H9 (cell line): ENCODE results near the gene STON2. TPM values are rescaled to one million over a fixed set of nuclear protein-coding genes. Genes with fewer than 3 reads are reported as not detected.

ENCODE experiments used
- DNase-seq: peaks from one replicate; pipeline ENCODE4 v3.0.0-alpha.2; 2017
- H2AFZ ChIP-seq: one replicate; pipeline ENCODE4 v1.6.1; 2013; ENCODE audit warnings: mild to moderate bottlenecking, low read length, control low read depth, moderate library complexity
- H2AK5ac ChIP-seq: 2 replicates; pipeline ENCODE4 v1.6.1; 2013; ENCODE audit warnings: low read length, control low read depth, mixed read lengths; ENCODE audit not compliant: insufficient read length
- H2BK120ac ChIP-seq: one replicate; pipeline ENCODE4 v1.6.1; 2013; ENCODE audit warnings: low read depth, mild to moderate bottlenecking, low read length, control low read depth, inconsistent platforms; ENCODE audit not compliant: poor library complexity, severe bottlenecking
- H2BK12ac ChIP-seq: 2 replicates; pipeline ENCODE4 v1.6.1; 2013; ENCODE audit warnings: low read length, control low read depth, mixed read lengths, low read depth; ENCODE audit not compliant: insufficient read length
- H2BK15ac ChIP-seq: 2 replicates; pipeline ENCODE4 v1.6.1; 2013; ENCODE audit warnings: low read depth, low read length, control low read depth
- H2BK20ac ChIP-seq: one replicate; pipeline ENCODE4 v1.6.1; 2013; ENCODE audit warnings: low read depth, mild to moderate bottlenecking, low read length, control low read depth, inconsistent platforms; ENCODE audit not compliant: poor library complexity, severe bottlenecking
- H2BK5ac ChIP-seq: 2 replicates; pipeline ENCODE4 v1.6.1; 2013; ENCODE audit warnings: low read length, control low read depth, mixed read lengths; ENCODE audit not compliant: insufficient read length
- H3K14ac ChIP-seq: 2 replicates; pipeline ENCODE4 v1.6.1; 2013; ENCODE audit warnings: low read length, control low read depth; ENCODE audit not compliant: insufficient read depth
- H3K18ac ChIP-seq: 2 replicates; pipeline ENCODE4 v1.6.1; 2013; ENCODE audit warnings: low read depth, mild to moderate bottlenecking, mixed read lengths, low read length, control low read depth; ENCODE audit not compliant: insufficient read length
- H3K23ac ChIP-seq: 2 replicates; pipeline ENCODE4 v1.6.1; 2013; ENCODE audit warnings: low read length, control low read depth, mixed read lengths, low read depth; ENCODE audit not compliant: insufficient read length
- H3K23me2 ChIP-seq: 2 replicates; pipeline ENCODE4 v1.6.1; 2013; ENCODE audit warnings: low read depth, mild to moderate bottlenecking, mixed read lengths, low read length, control low read depth; ENCODE audit not compliant: insufficient read length, poor library complexity, severe bottlenecking
- H3K27ac ChIP-seq: 2 replicates; pipeline ENCODE4 v1.5.1; 2013; ENCODE audit warnings: low read length, control low read depth, mixed read lengths, low read depth; ENCODE audit not compliant: insufficient read length
- H3K27me3 ChIP-seq: 2 replicates; pipeline ENCODE4 v1.6.1; 2013; ENCODE audit warnings: low read length, control low read depth, inconsistent platforms; ENCODE audit not compliant: insufficient read depth
- H3K4ac ChIP-seq: 2 replicates; pipeline ENCODE4 v1.6.1; 2013; ENCODE audit warnings: low read depth, mild to moderate bottlenecking, control low read depth, inconsistent platforms, low read length, moderate library complexity
- H3K4me1 ChIP-seq: 2 replicates; pipeline ENCODE4 v1.6.1; 2013; ENCODE audit warnings: low read length, control low read depth, inconsistent platforms; ENCODE audit not compliant: insufficient read depth
- H3K4me2 ChIP-seq: 2 replicates; pipeline ENCODE4 v1.6.1; 2013; ENCODE audit warnings: low read length, control low read depth, mixed read lengths; ENCODE audit not compliant: insufficient read length, insufficient read depth
- H3K56ac ChIP-seq: 2 replicates; pipeline ENCODE4 v1.6.1; 2013; ENCODE audit warnings: low read depth, mild to moderate bottlenecking, mixed read lengths, low read length, control low read depth; ENCODE audit not compliant: insufficient read length
- H3K79me1 ChIP-seq: 2 replicates; pipeline ENCODE4 v1.6.1; 2013; ENCODE audit warnings: low read depth, mild to moderate bottlenecking, moderate library complexity, low read length, control low read depth, inconsistent platforms; ENCODE audit not compliant: insufficient read depth, poor library complexity, severe bottlenecking
- H3K79me2 ChIP-seq: 2 replicates; pipeline ENCODE4 v1.6.1; 2013; ENCODE audit warnings: low read length, control low read depth, inconsistent platforms; ENCODE audit not compliant: insufficient read depth
- H3K9ac ChIP-seq: 2 replicates; pipeline ENCODE4 v1.6.1; 2013; ENCODE audit warnings: low read length, control low read depth, mixed read lengths; ENCODE audit not compliant: insufficient read length; ENCODE audit errors: extremely low read depth
- H3K9me3 ChIP-seq: one replicate; pipeline ENCODE4 v1.6.1; 2013; ENCODE audit warnings: low read depth, low read length, inconsistent platforms; ENCODE audit not compliant: control insufficient read depth
- H3T11ph ChIP-seq: one replicate; pipeline ENCODE4 v1.6.1; 2013; ENCODE audit warnings: mild to moderate bottlenecking, low read length, control low read depth, inconsistent platforms
- H4K20me1 ChIP-seq: one replicate; pipeline ENCODE4 v1.6.1; 2013; ENCODE audit not compliant: control insufficient read depth, insufficient read length, insufficient read depth
- H4K5ac ChIP-seq: 2 replicates; pipeline ENCODE4 v1.6.1; 2013; ENCODE audit warnings: low read depth, mild to moderate bottlenecking, mixed read lengths, low read length, control low read depth; ENCODE audit not compliant: insufficient read length
- H4K8ac ChIP-seq: replicated peaks from 2 replicates; pipeline ENCODE4 v1.6.1; 2013; ENCODE audit warnings: low read length, control low read depth, mixed read lengths, low read depth; ENCODE audit not compliant: insufficient read length
- H4K91ac ChIP-seq: 2 replicates; pipeline ENCODE4 v1.6.1; 2013; ENCODE audit warnings: low read depth, mild to moderate bottlenecking, moderate library complexity, mixed read lengths, low read length, control low read depth; ENCODE audit not compliant: insufficient read length
- H3K27ac Mint-ChIP-seq, 3 experiments: 2 replicates in 2 of 3; 3 replicates in 1 of 3; pipeline ENCODE4 v1.8.0; 2020 to 2021; ENCODE audit warnings: mixed read lengths in 3 of 3, mild to moderate bottlenecking in 1 of 3, moderate library complexity in 1 of 3
- H3K27me3 Mint-ChIP-seq: 2 replicates; pipeline ENCODE4 v1.8.0; 2021; ENCODE audit warnings: low read depth, mild to moderate bottlenecking, moderate library complexity, mixed read lengths
- H3K36me3 Mint-ChIP-seq, 3 experiments: 2 replicates in 2 of 3; 3 replicates in 1 of 3; pipeline ENCODE4 v1.8.0; 2020 to 2021; ENCODE audit warnings: low read depth in 3 of 3, mixed read lengths in 3 of 3; ENCODE audit not compliant: insufficient read depth in 1 of 3
- H3K4me1 Mint-ChIP-seq, 2 experiments: 2 replicates each; pipeline ENCODE4 v1.8.0; 2020; ENCODE audit warnings: mixed read lengths in 2 of 2
- H3K4me3 Mint-ChIP-seq, 2 experiments: 2 replicates in 1 of 2; 3 replicates in 1 of 2; pipeline ENCODE4 v1.8.0; 2020 to 2021; ENCODE audit warnings: mild to moderate bottlenecking in 2 of 2, mixed read lengths in 2 of 2, moderate library complexity in 1 of 2
- H3K9me3 Mint-ChIP-seq, 2 experiments: 2 replicates in 1 of 2; 3 replicates in 1 of 2; pipeline ENCODE4 v1.8.0; 2020; ENCODE audit warnings: mild to moderate bottlenecking in 2 of 2, mixed read lengths in 2 of 2, moderate library complexity in 1 of 2
- WGBS: extraction: QIAGEN DNeasy Blood & Tissue Kit; methylation state at CpG from one replicate; pipeline ENCODE4 v1.1.7; 2013; ENCODE audit warnings: missing lambda C conversion rate, low lambda C conversion rate, mixed read lengths; ENCODE audit not compliant: insufficient read length; ENCODE audit errors: extremely low coverage; 5-methylcytosine and 5-hydroxymethylcytosine counted together
- total RNA-seq: library from RNA; stranded (reverse); gene quantifications from 2 replicates; pipeline ENCODE4 v1.2.1, GENCODE V29; 2021
- TF ChIP-seq, protein P1 (sequence below): fragments of 200-600 bp; sonication (generic); conservative IDR thresholded peaks from 3 replicates; pipeline ENCODE4 v1.8.0; 2021; ENCODE audit warnings: antibody characterized with exemption, mild to moderate bottlenecking

The STON2 gene
- total RNA-seq, 1 experiment from 2014 or later = 62.9 TPM

DNA sequence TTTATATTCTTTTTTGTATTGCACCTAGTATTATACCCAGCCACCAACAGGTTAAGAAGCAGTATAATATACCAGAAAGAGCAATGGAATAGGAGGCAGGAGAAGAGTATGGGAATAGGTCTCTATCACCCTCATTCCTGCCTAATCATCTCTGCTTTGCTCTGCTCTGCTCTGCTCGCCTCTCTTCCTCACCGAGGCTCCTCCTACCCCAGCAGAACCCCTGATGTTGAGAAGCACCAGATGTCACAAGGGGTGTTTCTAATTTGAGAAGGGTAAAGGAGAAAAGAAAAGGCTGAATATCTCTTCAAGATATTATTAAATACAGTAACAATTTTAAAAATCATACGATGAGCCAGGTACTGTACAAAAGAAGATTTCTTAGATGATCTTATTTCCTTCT, 89.0 kb downstream of the STON2 start:
- Histone ChIP-seq H3K27ac (no peak overlapping the region), H3K79me2 (no peaks in the 10 kb centered on the region; the same call in 1 of the 2 replicates)

More for the DNA sequence above, 89.0 kb downstream of the STON2 start:
- H3K4me1 ChIP-seq = peaks cover 7% of the 10 kb centered on the region; the same call in 1 of the 2 replicates
- no peak overlapping the region for H4K8ac ChIP-seq
- H3K18ac ChIP-seq = no peak overlapping the region
- Mint-ChIP-seq H3K4me3 (no peak overlapping the region), H3K27me3 (no peaks in the 10 kb centered on the region), H3K9me3 (no peaks in the 10 kb centered on the region), H3K4me1 (peaks cover 67% of the 10 kb centered on the region in 2 experiments), H3K36me3 (no peaks in the 10 kb centered on the region), H3K27ac (peak overlapping the region; percentile 28 to 53 (median 37); a peak in 1 of 7 replicates)
- H3T11ph ChIP-seq = no peak overlapping the region
- no peak overlapping the region for H2BK120ac ChIP-seq
- H3K23me2 ChIP-seq = no peaks in the 10 kb centered on the region
- H3K56ac ChIP-seq = no peak overlapping the region
- H3K79me1 ChIP-seq = no peaks in the 10 kb centered on the region
- TF ChIP-seq, protein P1, sequence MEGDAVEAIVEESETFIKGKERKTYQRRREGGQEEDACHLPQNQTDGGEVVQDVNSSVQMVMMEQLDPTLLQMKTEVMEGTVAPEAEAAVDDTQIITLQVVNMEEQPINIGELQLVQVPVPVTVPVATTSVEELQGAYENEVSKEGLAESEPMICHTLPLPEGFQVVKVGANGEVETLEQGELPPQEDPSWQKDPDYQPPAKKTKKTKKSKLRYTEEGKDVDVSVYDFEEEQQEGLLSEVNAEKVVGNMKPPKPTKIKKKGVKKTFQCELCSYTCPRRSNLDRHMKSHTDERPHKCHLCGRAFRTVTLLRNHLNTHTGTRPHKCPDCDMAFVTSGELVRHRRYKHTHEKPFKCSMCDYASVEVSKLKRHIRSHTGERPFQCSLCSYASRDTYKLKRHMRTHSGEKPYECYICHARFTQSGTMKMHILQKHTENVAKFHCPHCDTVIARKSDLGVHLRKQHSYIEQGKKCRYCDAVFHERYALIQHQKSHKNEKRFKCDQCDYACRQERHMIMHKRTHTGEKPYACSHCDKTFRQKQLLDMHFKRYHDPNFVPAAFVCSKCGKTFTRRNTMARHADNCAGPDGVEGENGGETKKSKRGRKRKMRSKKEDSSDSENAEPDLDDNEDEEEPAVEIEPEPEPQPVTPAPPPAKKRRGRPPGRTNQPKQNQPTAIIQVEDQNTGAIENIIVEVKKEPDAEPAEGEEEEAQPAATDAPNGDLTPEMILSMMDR = no peak
- H3K9me3 ChIP-seq = no peaks in the 10 kb centered on the region
- no peak overlapping the region for H2BK5ac ChIP-seq
- no peak overlapping the region for H2BK20ac ChIP-seq
- H2AK5ac ChIP-seq = no peak overlapping the region
- no peak overlapping the region for H3K23ac ChIP-seq
- H4K5ac ChIP-seq = no peak overlapping the region
- H3K9ac ChIP-seq = no peak overlapping the region
- no peak overlapping the region for H2AFZ ChIP-seq
- no peak overlapping the region for H4K91ac ChIP-seq
- no peak overlapping the region for H3K4me2 ChIP-seq
- H3K27me3 ChIP-seq = no peaks in the 10 kb centered on the region
- WGBS = no CpG with 5 or more reads among the region's 3 CpGs
- H2BK12ac ChIP-seq = no peak overlapping the region
- H4K20me1 ChIP-seq = no peaks in the 10 kb centered on the region
- H3K4ac ChIP-seq = no peak overlapping the region
- H3K14ac ChIP-seq = no peak overlapping the region
- DNase-seq = no peak
- no peak overlapping the region for H2BK15ac ChIP-seq
